Measurements from ENCODE around the gene PRR20G. TPM values are rescaled to one million over a fixed set of nuclear protein-coding genes. Genes with fewer than 3 reads are reported as not detected.
"Not testable (repeated sequence)": the region's sequence is repeated elsewhere in the genome, so short reads cannot be mapped to it uniquely, and the experiment has no call there.

PRR20G gene
- total and polyA plus RNA-seq, 3 donors from 2014 or later, result 9.1 to 12.8 (median 10.5) TPM

- Histone ChIP-seq H3K36me3 (ENCODE audit: low read depth, missing control alignments) (no peaks in the 10 kb centered on the region), H3K9me3 (no peaks in the 10 kb centered on the region), H3K4me1 (no peaks in the 10 kb centered on the region), H3K4me3 (no peak overlapping the region), H3K27me3 (no peaks in the 10 kb centered on the region), H3K27ac (no peak overlapping the region)
- intact Hi-C loops (cut with DNase I; ENCODE audit: low total_unique reads), result no loop called here
- 69 to 84% methylated on average over 4 to 5 of the region's 5 CpGs for WGBS, 2 donors
- TF ChIP-seq, protein P1, sequence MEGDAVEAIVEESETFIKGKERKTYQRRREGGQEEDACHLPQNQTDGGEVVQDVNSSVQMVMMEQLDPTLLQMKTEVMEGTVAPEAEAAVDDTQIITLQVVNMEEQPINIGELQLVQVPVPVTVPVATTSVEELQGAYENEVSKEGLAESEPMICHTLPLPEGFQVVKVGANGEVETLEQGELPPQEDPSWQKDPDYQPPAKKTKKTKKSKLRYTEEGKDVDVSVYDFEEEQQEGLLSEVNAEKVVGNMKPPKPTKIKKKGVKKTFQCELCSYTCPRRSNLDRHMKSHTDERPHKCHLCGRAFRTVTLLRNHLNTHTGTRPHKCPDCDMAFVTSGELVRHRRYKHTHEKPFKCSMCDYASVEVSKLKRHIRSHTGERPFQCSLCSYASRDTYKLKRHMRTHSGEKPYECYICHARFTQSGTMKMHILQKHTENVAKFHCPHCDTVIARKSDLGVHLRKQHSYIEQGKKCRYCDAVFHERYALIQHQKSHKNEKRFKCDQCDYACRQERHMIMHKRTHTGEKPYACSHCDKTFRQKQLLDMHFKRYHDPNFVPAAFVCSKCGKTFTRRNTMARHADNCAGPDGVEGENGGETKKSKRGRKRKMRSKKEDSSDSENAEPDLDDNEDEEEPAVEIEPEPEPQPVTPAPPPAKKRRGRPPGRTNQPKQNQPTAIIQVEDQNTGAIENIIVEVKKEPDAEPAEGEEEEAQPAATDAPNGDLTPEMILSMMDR (IDR thresholded peaks at IDR 0.05), result no peak
- no peak for TF ChIP-seq POLR2A (IDR thresholded peaks at IDR 0.05)
- DNase-seq, result no peak
Observed at GRCh38 chr3:127323581-127323980, 35.7 kb upstream of the PRR20G start.

- Histone ChIP-seq H3K4me1 (no peaks in the 10 kb centered on the region), H3K4me3 (no peak overlapping the region), H3K9me3 (no peaks in the 10 kb centered on the region), H3K36me3 (ENCODE audit: low read depth, missing control alignments) (no peaks in the 10 kb centered on the region), H3K27me3 (no peaks in the 10 kb centered on the region), H3K27ac (no peak overlapping the region)
- intact Hi-C loops (cut with DNase I; ENCODE audit: low total_unique reads), result no loop called here
- no peak for DNase-seq
- TF ChIP-seq POLR2A (IDR thresholded peaks at IDR 0.05), result no peak
- TF ChIP-seq, protein P1 (IDR thresholded peaks at IDR 0.05), result no peak
- WGBS, 2 donors, result 76 to 88% methylated on average over 4 of the region's 4 CpGs
Observed at GRCh38 chr3:127321371-127321770, 33.5 kb upstream of the PRR20G start.

DNA sequence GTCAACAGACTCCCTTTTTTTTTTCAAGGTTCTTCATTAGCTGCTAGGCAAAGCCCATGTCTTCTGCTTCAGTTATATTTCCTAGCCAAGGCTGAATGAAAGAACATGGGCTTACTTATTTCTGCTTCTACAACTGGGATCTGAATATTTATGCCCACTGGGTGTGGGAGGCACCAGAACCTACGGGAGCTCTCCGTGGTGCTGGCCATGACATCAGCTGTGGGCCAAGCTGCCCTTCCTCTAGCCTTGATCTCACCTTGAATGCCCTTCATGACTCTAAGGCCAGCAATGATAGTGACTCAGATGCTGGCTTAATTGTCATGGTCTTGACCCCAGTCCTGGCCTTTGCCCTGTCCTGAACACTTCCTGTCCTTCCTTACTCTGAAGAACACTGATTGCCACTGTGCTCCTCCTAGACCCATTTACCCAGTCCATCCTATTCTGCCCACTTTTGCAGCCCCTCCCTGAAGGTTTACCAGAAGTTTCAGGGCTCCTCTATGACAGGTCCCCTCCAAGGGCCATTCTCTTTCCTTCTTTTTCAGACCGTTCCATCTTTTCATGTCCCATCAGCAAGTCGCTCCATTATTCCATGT is 32.8 kb upstream of the PRR20G start:
- 68 to 69% methylated on average over 4 of the region's 4 CpGs for WGBS, 2 donors
- no peak for DNase-seq

GRCh38 chr3:127316685-127317084 is 28.8 kb upstream of the PRR20G start:
- Histone ChIP-seq H3K36me3 (ENCODE audit: low read depth, missing control alignments) (no peaks in the 10 kb centered on the region), H3K27ac (no peak overlapping the region), H3K4me1 (no peaks in the 10 kb centered on the region), H3K4me3 (no peak overlapping the region), H3K27me3 (no peaks in the 10 kb centered on the region), H3K9me3 (no peaks in the 10 kb centered on the region)
- 73 to 75% methylated on average over 7 of the region's 7 CpGs for WGBS, 2 donors
- intact Hi-C loops (cut with DNase I; ENCODE audit: low total_unique reads), result no loop called here
- no peak for TF ChIP-seq POLR2A (IDR thresholded peaks at IDR 0.05)
- TF ChIP-seq, protein P1 (IDR thresholded peaks at IDR 0.05), result no peak
- no peak for DNase-seq

More for the DNA sequence above, 32.8 kb upstream of the PRR20G start:
- no peaks in the 10 kb centered on the region for H3K4me1 ChIP-seq
- intact Hi-C loops (cut with DNase I; ENCODE audit: low total_unique reads), result no loop called here
- H3K9me3 ChIP-seq, result no peaks in the 10 kb centered on the region
- TF ChIP-seq, protein P1 (IDR thresholded peaks at IDR 0.05), result no peak
- no peak for TF ChIP-seq POLR2A (IDR thresholded peaks at IDR 0.05)
- no peaks in the 10 kb centered on the region for H3K36me3 ChIP-seq (ENCODE audit: low read depth, missing control alignments)
- no peak overlapping the region for H3K4me3 ChIP-seq
- no peaks in the 10 kb centered on the region for H3K27me3 ChIP-seq
- no peak overlapping the region for H3K27ac ChIP-seq

- Histone ChIP-seq H3K9me3 (no peaks in the 10 kb centered on the region), H3K36me3 (ENCODE audit: low read depth, missing control alignments) (no peaks in the 10 kb centered on the region), H3K4me1 (no peaks in the 10 kb centered on the region), H3K27ac (no peak overlapping the region), H3K4me3 (no peak overlapping the region), H3K27me3 (no peaks in the 10 kb centered on the region)
- TF ChIP-seq POLR2A (IDR thresholded peaks at IDR 0.05), result no peak
- TF ChIP-seq, protein P1 (IDR thresholded peaks at IDR 0.05), result no peak
- no peak for DNase-seq
- 67 to 75% methylated on average over 3 of the region's 3 CpGs for WGBS, 2 donors
- intact Hi-C loops (cut with DNase I; ENCODE audit: low total_unique reads), result no loop called here
Observed at GRCh38 chr3:127312818-127313217, 25.0 kb upstream of the PRR20G start.

GRCh38 chr3:127308821-127309220 is 21.0 kb upstream of the PRR20G start:
- H3K36me3 ChIP-seq (ENCODE audit: low read depth, missing control alignments); H3K27me3 ChIP-seq; H3K27ac ChIP-seq; H3K9me3 ChIP-seq; DNase-seq; intact Hi-C loops (cut with DNase I; ENCODE audit: low total_unique reads); H3K4me3 ChIP-seq; H3K4me1 ChIP-seq: not testable (repeated sequence)
- 66 to 84% methylated on average over 24 to 28 of the region's 28 CpGs for WGBS, 2 donors
